ENCODE results near the gene KIAA1671.

GRCh38 chr22:25200967-25201366, 248.5 kb downstream of the KIAA1671 start:
- TF ChIP-seq, protein P1, sequence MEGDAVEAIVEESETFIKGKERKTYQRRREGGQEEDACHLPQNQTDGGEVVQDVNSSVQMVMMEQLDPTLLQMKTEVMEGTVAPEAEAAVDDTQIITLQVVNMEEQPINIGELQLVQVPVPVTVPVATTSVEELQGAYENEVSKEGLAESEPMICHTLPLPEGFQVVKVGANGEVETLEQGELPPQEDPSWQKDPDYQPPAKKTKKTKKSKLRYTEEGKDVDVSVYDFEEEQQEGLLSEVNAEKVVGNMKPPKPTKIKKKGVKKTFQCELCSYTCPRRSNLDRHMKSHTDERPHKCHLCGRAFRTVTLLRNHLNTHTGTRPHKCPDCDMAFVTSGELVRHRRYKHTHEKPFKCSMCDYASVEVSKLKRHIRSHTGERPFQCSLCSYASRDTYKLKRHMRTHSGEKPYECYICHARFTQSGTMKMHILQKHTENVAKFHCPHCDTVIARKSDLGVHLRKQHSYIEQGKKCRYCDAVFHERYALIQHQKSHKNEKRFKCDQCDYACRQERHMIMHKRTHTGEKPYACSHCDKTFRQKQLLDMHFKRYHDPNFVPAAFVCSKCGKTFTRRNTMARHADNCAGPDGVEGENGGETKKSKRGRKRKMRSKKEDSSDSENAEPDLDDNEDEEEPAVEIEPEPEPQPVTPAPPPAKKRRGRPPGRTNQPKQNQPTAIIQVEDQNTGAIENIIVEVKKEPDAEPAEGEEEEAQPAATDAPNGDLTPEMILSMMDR (IDR thresholded peaks at IDR 0.05): no peak
- no peak for TF ChIP-seq POLR2AphosphoS5 (IDR thresholded peaks at IDR 0.05)
